ENCODE measurements around the gene ID4.

ID4 gene

GRCh38 chr6:19869464-19869863 is 32.3 kb downstream of the ID4 start:
- DNase-seq (ENCODE audit: low read depth, low spot score), result no peak
- no peak overlapping the region for H3K27ac ChIP-seq
- H3K4me3 ChIP-seq, result no peak overlapping the region
- TF ChIP-seq POLR2AphosphoS5 (IDR thresholded peaks at IDR 0.05; ENCODE audit: borderline replicate concordance, low read depth, low read length) (no peak), FOXP2 (optimal IDR thresholded peaks at IDR 0.05; ENCODE audit: control extremely low read depth, extremely low read length, insufficient read depth) (no peak), EZH2 (IDR thresholded peaks at IDR 0.05) (no peak)
- no peaks in the 10 kb centered on the region for H3K9me3 ChIP-seq (ENCODE audit: low read depth, low read length)
- H3K9ac ChIP-seq (ENCODE audit: insufficient read length), result no peak overlapping the region
- no peaks in the 10 kb centered on the region for H3K36me3 ChIP-seq (ENCODE audit: insufficient read depth, low read length)

GRCh38 chr6:19870322-19870721 is 33.2 kb downstream of the ID4 start:
- Histone ChIP-seq H3K36me3 (ENCODE audit: insufficient read depth, low read length) (no peaks in the 10 kb centered on the region), H3K9me3 (ENCODE audit: low read depth, low read length) (no peaks in the 10 kb centered on the region), H3K27ac (no peak overlapping the region), H3K9ac (ENCODE audit: insufficient read length) (no peak overlapping the region), H3K4me3 (no peak overlapping the region)
- DNase-seq (ENCODE audit: low read depth, low spot score), result no peak
- TF ChIP-seq POLR2AphosphoS5 (IDR thresholded peaks at IDR 0.05; ENCODE audit: borderline replicate concordance, low read depth, low read length) (no peak), FOXP2 (optimal IDR thresholded peaks at IDR 0.05; ENCODE audit: control extremely low read depth, extremely low read length, insufficient read depth) (no peak), EZH2 (IDR thresholded peaks at IDR 0.05) (no peak)

- Histone ChIP-seq H3K9me3 (ENCODE audit: low read depth, low read length) (no peaks in the 10 kb centered on the region), H3K4me3 (no peak overlapping the region), H3K27ac (no peak overlapping the region), H3K36me3 (ENCODE audit: insufficient read depth, low read length) (no peaks in the 10 kb centered on the region), H3K9ac (ENCODE audit: insufficient read length) (no peak overlapping the region)
- no peak for TF ChIP-seq EZH2 (IDR thresholded peaks at IDR 0.05)
- no peak for TF ChIP-seq POLR2AphosphoS5 (IDR thresholded peaks at IDR 0.05; ENCODE audit: borderline replicate concordance, low read depth, low read length)
- no peak for TF ChIP-seq FOXP2 (optimal IDR thresholded peaks at IDR 0.05; ENCODE audit: control extremely low read depth, extremely low read length, insufficient read depth)
- no peak for DNase-seq (ENCODE audit: low read depth, low spot score)
Measured at GRCh38 chr6:19873031-19873430, 35.9 kb downstream of the ID4 start.

- DNase-seq (ENCODE audit: low read depth, low spot score), result no peak
Measured at GRCh38 chr6:19876672-19877071, 39.5 kb downstream of the ID4 start.

GRCh38 chr6:19879663-19880062 is 42.5 kb downstream of the ID4 start:
- no peak overlapping the region for H3K4me3 ChIP-seq
- no peaks in the 10 kb centered on the region for H3K9me3 ChIP-seq (ENCODE audit: low read depth, low read length)
- no peak overlapping the region for H3K9ac ChIP-seq (ENCODE audit: insufficient read length)
- DNase-seq (ENCODE audit: low read depth, low spot score), result no peak
- H3K36me3 ChIP-seq (ENCODE audit: insufficient read depth, low read length), result no peaks in the 10 kb centered on the region
- TF ChIP-seq POLR2AphosphoS5 (IDR thresholded peaks at IDR 0.05; ENCODE audit: borderline replicate concordance, low read depth, low read length) (no peak), FOXP2 (optimal IDR thresholded peaks at IDR 0.05; ENCODE audit: control extremely low read depth, extremely low read length, insufficient read depth) (no peak), EZH2 (IDR thresholded peaks at IDR 0.05) (no peak)
- H3K27ac ChIP-seq, result no peak overlapping the region

More at GRCh38 chr6:19876672-19877071, 39.5 kb downstream of the ID4 start:
- no peak overlapping the region for H3K27ac ChIP-seq
- H3K9ac ChIP-seq (ENCODE audit: insufficient read length), result no peak overlapping the region
- no peak for TF ChIP-seq EZH2 (IDR thresholded peaks at IDR 0.05)
- no peak for TF ChIP-seq POLR2AphosphoS5 (IDR thresholded peaks at IDR 0.05; ENCODE audit: borderline replicate concordance, low read depth, low read length)
- TF ChIP-seq FOXP2 (optimal IDR thresholded peaks at IDR 0.05; ENCODE audit: control extremely low read depth, extremely low read length, insufficient read depth), result no peak
- H3K9me3 ChIP-seq (ENCODE audit: low read depth, low read length), result no peaks in the 10 kb centered on the region
- H3K4me3 ChIP-seq, result no peak overlapping the region
- H3K36me3 ChIP-seq (ENCODE audit: insufficient read depth, low read length), result no peaks in the 10 kb centered on the region

- no peak for DNase-seq (ENCODE audit: low read depth, low spot score)
Measured at GRCh38 chr6:19880066-19880465, 42.9 kb downstream of the ID4 start.

GRCh38 chr6:19891451-19891850 is 54.3 kb downstream of the ID4 start:
- Histone ChIP-seq H3K9me3 (ENCODE audit: low read depth, low read length) (no peaks in the 10 kb centered on the region), H3K4me3 (no peak overlapping the region), H3K36me3 (ENCODE audit: insufficient read depth, low read length) (no peaks in the 10 kb centered on the region), H3K9ac (ENCODE audit: insufficient read length) (no peak overlapping the region), H3K27ac (no peak overlapping the region)
- DNase-seq (ENCODE audit: low read depth, low spot score), result no peak
- no peak for TF ChIP-seq FOXP2 (optimal IDR thresholded peaks at IDR 0.05; ENCODE audit: control extremely low read depth, extremely low read length, insufficient read depth)
- no peak for TF ChIP-seq EZH2 (IDR thresholded peaks at IDR 0.05)
- no peak for TF ChIP-seq POLR2AphosphoS5 (IDR thresholded peaks at IDR 0.05; ENCODE audit: borderline replicate concordance, low read depth, low read length)

More at GRCh38 chr6:19880066-19880465, 42.9 kb downstream of the ID4 start:
- no peaks in the 10 kb centered on the region for H3K9me3 ChIP-seq (ENCODE audit: low read depth, low read length)
- H3K36me3 ChIP-seq (ENCODE audit: insufficient read depth, low read length), result no peaks in the 10 kb centered on the region
- no peak overlapping the region for H3K9ac ChIP-seq (ENCODE audit: insufficient read length)
- H3K4me3 ChIP-seq, result no peak overlapping the region
- TF ChIP-seq EZH2 (IDR thresholded peaks at IDR 0.05), result no peak
- TF ChIP-seq POLR2AphosphoS5 (IDR thresholded peaks at IDR 0.05; ENCODE audit: borderline replicate concordance, low read depth, low read length), result no peak
- no peak for TF ChIP-seq FOXP2 (optimal IDR thresholded peaks at IDR 0.05; ENCODE audit: control extremely low read depth, extremely low read length, insufficient read depth)
- no peak overlapping the region for H3K27ac ChIP-seq
